Left renal pelvis (tissue), 4 donors: ENCODE measurements around the gene LAT. TPM values are rescaled to one million over a fixed set of nuclear protein-coding genes. Genes with fewer than 3 reads are reported as not detected.
"Not testable (repeated sequence)": the region's sequence is repeated elsewhere in the genome, so short reads cannot be mapped to it uniquely, and the experiment has no call there.

Experiments used
- DNase-seq, 4 donors: peaks; one replicate each; pipeline ENCODE4 v3.0.0-alpha.2; 2013; ENCODE audit warnings: low read depth in 4 of 4, low spot score in 3 of 4
- polyA plus RNA-seq, 4 donors: library from polyadenylated mRNA; unstranded; fragments of 120-200 nt; gene quantifications; one replicate each; pipeline ENCODE4 v1.2.1, GENCODE V29; 2013; ENCODE audit not compliant: insufficient read length in 4 of 4

LAT gene
- polyA plus RNA-seq, 4 donors = 4.7 to 9.9 (median 5.9) TPM

- no peak for DNase-seq
Observed at GRCh38 chr16:28975158-28975599, 9.7 kb upstream of the LAT start.

- DNase-seq = no peak
Observed at GRCh38 chr16:28977703-28978662, 6.9 kb upstream of the LAT start.

- DNase-seq = not testable (repeated sequence)
Observed at GRCh38 chr16:28980330-28980729, 4.5 kb upstream of the LAT start.

GRCh38 chr16:28980929-28981328, 3.9 kb upstream of the LAT start:
- DNase-seq = no peak

- no peak for DNase-seq
Observed at GRCh38 chr16:28981517-28981916, 3.3 kb upstream of the LAT start.

- no peak for DNase-seq
Observed at GRCh38 chr16:28982418-28982817, 2.4 kb upstream of the LAT start.

- no peak for DNase-seq
Observed at GRCh38 chr16:28982949-28983348, 1.9 kb upstream of the LAT start.

- DNase-seq = no peak
Observed at GRCh38 chr16:28983644-28984043, 1.2 kb upstream of the LAT start.

GRCh38 chr16:28984091-28984490, 761 bp upstream of the LAT start:
- no peak for DNase-seq

- no peak for DNase-seq
Observed at GRCh38 chr16:28985211-28986041, 574 bp downstream of the LAT start.

GRCh38 chr16:28986046-28986445, 1.2 kb downstream of the LAT start:
- no peak for DNase-seq

- no peak for DNase-seq
Observed at GRCh38 chr16:28986492-28986891, 1.6 kb downstream of the LAT start.

GRCh38 chr16:28987170-28987853, 2.5 kb downstream of the LAT start:
- DNase-seq = no peak

- no peak for DNase-seq
Observed at GRCh38 chr16:28989363-28989762, 4.5 kb downstream of the LAT start.

GRCh38 chr16:28990375-28991040, 5.7 kb downstream of the LAT start:
- no peak for DNase-seq

GRCh38 chr16:28991687-28992086, 6.8 kb downstream of the LAT start:
- DNase-seq = no peak

GRCh38 chr16:28992496-28992895, 7.6 kb downstream of the LAT start:
- no peak for DNase-seq

GRCh38 chr16:28998837-28999236, 14.0 kb downstream of the LAT start:
- no peak for DNase-seq

GRCh38 chr16:28999577-28999976, 14.7 kb downstream of the LAT start:
- no peak for DNase-seq

- no peak for DNase-seq
Observed at GRCh38 chr16:29000019-29000418, 15.2 kb downstream of the LAT start.
